Pulmonary artery endothelial cell (primary cell): ENCODE results near the gene TMEM232. TPM values are rescaled to one million over a fixed set of nuclear protein-coding genes. Genes with fewer than 3 reads are reported as not detected.
"Not testable (repeated sequence)": the region's sequence is repeated elsewhere in the genome, so short reads cannot be mapped to it uniquely, and the experiment has no call there.

ENCODE experiments used
- DNase-seq: peaks from one replicate; pipeline ENCODE4 v3.0.0-alpha.2; 2011; ENCODE audit warnings: low read depth, low spot score
- total RNA-seq: library from RNA; depleted of rRNA; stranded (reverse); fragments of >200 nt; gene quantifications from 2 replicates; pipeline ENCODE4 v1.2.3, GENCODE V29; 2014

The TMEM232 gene
- 0.39 and 0.46 TPM in 2 replicates for total RNA-seq

GRCh38 chr5:110726249-110727024 lies at the start of gene TMEM232:
Gene TMEM232 (minus strand): TSS chr5:110726671. CDS start chr5:110667352, 59,319 bp downstream.
- DNase-seq = peak; percentile 30

DNA sequence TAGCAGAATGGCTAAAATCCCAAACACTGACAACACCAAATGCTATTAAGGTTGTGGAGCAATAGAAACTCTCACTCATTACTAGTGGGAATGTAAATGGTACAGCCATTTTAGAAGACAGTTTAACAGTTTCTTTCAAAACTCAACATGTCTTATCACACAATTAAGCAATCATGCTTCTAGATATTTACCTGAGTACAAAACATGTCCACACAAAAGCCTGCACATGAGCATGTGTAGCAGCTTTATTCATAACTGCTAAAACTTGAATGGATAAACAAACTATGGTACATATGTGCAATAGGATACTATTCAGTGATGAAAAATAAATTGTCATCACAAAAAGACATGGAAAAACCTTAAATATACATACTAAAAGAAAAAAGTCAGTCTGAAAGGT lies 43.8 kb upstream of the TMEM232 start:
- no peak for DNase-seq

DNA sequence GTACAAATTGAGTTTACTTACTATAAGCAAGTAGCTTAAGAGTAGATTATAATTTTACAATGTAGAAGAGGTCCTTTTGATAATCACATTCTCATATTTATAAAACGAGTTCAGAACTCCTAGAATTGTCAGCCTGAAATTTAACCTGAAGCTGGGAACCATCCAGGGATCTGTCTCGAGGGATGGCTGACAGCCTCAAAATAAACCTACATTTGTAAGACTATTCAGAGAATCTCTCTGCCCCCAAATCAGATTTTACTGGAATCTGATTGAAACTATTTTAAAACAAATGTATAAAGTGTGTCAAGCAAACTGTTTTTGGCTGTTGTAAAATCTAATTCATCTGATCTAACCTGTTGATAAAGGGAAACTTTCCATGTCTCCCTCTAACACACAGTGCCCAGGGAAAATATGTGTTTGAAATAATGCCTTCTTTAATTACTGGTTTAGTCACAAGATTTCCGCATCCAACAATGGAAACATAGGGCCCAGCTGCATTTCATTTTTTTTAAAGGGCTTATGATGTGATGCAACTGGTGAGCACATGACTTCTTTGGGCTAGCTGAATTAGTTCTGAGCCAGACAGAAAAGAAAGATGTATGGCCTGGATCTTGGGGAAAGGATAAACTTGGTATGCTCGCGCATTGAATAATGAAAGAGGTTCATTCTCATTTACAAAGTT lies 42.7 kb upstream of the TMEM232 start:
- DNase-seq = no peak

- DNase-seq = no peak
Measured at GRCh38 chr5:110768138-110768860, 41.8 kb upstream of the TMEM232 start.

DNA sequence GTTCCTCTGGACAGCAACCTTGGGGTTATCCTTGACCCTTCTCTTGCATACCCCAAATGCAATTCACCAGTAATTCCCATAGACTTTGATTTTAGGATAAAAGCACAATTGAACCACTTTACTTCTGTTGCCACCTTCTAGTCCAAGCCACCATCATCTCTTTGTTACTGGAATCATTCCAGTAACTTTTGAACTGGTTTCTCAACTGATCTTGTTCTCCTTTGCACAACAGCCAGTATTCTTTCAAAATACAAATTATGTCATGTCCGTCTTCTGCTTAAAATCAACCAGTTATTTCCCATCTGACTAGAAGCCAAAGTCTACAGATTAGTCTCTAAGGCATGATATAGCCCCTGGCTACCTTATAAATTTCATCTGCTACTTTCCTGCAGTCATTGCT lies 33.7 kb upstream of the TMEM232 start:
- no peak for DNase-seq

DNA sequence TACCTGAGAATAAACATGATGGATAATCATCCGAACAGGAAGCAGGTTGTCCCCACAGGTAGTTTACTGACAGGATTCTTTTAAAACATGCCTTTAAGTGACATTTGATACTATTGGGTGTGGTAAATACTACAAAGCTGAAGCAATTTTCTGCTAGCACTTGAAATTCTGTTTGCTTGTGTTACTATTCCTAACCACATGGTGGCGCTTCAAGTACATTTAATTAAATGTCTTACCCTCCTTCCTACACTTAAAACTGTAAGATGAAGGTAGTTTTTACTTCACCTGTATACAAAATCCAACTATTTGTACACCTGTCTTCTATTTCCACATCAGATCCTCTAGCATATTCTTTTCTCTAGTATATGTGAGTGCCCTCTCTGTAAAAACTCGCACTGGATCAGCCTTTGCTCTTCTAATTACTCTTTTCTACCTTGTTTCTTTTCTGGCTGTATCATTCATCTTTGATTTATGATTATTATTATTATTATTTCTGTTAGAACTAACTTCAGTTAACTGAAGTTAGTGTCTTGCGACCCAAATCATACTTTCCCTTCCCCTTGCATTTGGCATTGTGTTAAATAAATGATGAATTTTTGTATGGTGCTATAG lies 30.8 kb upstream of the TMEM232 start:
- no peak for DNase-seq

DNA sequence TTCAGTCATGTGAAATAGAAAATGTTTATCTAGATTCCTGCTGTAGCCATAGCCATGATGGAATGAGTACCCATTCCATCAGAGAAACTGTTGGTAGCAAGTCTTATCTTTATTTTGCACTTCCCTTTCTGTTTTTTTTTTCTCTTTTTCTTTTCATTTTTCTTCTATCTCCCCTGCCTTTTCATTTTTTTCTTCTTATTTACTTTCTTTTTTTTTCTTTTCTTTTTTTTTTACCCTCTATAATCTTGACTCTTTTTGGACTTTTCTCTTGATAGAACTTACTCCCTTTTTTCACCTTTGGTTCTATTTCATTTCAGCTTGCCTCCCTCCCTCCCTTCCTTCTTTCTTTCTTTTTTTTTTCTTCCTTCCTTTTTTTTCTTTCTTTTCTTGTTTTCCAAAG lies 27.7 kb upstream of the TMEM232 start:
- no peak for DNase-seq

DNA sequence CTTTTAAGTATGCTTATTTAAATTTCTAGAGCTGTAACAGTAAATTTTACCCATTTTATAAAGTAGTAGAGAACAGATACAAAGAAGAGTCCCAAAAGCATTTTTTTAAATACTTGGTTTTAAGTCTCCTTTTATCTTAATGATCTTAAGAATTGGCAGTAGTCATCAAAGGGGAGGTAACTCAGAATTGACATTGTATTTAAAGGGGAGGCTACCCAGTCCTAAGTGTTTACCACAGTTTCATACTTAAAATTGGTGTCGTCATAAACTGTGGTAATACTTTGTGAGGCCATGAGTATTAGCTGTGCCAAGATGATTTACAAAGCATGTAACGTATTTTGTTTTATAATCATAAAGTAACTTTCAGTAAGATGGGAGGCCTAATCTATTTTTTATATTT lies 27.1 kb upstream of the TMEM232 start:
- DNase-seq = no peak

DNA sequence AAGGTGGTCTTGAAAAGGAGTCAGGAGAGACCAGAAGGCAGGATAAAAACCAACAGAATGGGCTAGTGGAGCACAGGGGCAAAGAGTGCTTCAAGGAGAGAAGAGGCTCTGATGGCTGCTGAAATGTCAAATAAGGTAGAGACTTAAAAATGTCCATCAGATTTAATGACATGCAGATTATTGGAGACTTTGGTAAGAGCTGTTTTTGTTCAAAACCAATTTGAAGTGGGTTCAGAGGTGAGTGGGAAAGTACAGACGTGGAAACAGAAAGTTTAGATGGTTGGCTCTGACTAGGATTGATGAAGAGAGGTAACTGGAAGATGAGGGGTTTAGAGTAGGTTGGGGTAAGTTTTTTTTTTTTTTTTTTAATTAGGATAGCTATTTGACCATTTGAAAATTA lies 26.5 kb upstream of the TMEM232 start:
- DNase-seq = no peak

DNA sequence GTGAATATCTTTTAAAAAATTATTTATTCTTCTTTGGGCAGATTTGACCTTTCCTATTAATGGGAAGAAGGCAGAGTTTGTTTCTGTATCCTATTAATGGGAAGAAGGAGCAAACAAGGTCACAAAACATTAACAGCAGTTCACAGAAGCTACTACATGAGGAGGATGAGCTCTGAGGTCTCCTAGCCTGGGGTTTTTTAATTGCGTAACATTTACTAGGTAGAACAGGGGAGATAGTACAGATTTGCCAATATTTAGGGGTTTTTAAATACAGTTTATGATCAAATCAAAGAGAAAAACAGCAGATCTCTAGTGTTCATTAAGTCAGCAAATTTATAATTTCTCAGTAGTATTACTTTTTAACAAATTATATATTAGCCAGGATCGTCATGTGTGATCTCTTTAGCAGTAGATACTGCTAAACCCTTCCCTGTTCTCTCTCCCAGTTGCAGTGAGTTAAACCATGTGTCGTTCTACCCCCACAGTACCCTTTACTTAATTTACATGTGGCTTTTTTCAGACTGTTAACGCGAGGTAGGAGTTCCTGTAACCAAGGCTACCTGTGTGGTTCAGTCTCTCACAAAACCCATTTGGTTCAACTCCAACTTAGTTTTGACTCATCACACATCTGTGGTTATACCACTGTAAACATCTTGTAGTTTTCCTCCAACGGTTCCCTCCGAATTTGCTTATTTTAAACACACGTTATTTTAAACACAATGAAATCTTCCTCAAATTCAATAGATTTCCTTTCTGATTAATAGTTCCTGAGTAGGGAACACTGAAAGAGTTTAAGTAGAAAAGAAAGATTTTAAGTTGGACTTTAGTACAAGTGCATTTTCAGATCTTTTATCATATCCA lies 25.7 kb upstream of the TMEM232 start:
- no peak for DNase-seq

DNA sequence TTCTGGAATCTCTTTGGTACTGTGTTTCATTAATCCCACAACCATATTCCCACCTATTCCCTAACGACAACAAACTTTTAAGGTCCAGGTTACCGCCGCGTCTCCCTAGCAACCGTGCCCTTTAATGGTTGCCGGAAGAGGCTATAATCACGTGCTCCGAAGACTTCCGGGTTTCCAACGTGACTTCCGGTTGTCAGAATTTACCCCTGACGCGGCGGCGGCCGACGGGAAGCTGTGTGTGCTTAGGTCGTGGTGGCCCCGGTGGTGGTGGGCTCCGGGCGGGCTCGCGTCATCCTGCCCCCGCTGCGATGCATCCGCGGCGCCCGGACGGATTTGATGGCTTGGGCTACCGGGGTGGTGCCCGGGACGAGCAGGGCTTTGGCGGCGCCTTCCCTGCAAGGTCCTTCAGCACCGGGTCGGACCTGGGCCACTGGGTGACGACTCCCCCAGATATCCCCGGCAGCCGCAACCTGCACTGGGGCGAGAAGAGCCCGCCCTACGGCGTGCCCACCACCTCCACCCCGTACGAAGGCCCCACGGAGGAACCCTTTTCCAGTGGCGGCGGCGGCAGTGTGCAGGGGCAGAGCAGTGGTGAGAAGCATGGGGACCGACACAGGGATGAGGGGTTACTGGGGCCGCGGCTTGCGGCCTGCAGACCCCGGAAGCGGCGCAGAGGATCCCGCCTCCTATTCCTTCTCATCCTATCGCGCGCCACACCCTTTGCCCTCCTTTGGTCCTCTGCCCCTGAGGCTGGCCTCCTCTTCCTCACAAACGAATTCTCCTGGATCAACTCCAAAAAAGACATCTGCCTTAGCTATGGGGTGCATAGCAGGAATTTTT lies 12.6 kb upstream of the TMEM232 start, which contains the start of gene SLC25A46:
Gene SLC25A46, plus strand, starts transcription at position 196 of the 840 bp plus-strand sequence. Its CDS starts 113 bp downstream, at position 309.
- DNase-seq = peak; percentile 50

GRCh38 chr5:110738503-110738811 lies 12.0 kb upstream of the TMEM232 start:
- DNase-seq = no peak

GRCh38 chr5:110736753-110737152 lies 10.3 kb upstream of the TMEM232 start:
- no peak for DNase-seq

GRCh38 chr5:110735556-110735955 lies 9.1 kb upstream of the TMEM232 start:
- DNase-seq = no peak

DNA sequence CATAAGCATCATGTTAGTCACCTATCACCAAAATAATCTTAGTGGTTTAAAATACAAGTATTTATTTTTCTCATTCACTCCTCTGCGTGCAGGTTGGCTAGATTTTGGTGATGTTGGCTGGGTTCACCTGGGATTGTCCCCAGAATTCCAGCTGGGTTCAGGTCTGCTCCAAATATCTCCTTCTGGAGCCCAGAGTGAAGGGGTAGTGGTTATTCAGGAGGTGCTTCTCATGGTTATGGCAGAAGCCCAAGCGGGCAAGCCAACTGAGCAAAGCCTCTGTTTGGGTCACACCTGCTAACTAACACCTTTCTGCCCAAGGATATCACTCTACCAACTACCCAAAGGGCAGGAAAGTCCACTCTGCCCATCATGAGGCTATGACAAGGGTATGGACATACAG lies 7.6 kb upstream of the TMEM232 start:
- no peak for DNase-seq

DNA sequence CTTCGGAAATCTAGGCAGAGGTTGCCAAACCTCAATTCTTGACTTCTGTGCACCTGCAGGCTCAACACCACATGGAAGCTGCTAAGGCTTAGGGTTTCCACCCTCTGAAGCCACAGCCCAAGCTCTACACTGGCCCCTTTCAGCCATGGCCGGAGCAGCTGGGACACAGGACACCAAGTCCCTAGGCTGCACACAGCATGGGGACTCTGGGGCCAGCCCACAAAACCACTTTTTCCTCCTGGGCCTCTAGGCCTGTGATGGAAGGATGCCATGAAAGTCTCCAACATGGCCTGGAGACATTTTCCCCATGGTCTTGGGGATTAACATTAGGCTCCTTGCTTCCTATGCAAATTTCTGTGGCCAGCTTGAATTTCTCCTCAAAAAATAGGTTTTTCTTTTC lies 5.0 kb upstream of the TMEM232 start:
- DNase-seq = not testable (repeated sequence)

- no peak for DNase-seq
Measured at GRCh38 chr5:110727025-110727314, 499 bp upstream of the TMEM232 start.

DNA sequence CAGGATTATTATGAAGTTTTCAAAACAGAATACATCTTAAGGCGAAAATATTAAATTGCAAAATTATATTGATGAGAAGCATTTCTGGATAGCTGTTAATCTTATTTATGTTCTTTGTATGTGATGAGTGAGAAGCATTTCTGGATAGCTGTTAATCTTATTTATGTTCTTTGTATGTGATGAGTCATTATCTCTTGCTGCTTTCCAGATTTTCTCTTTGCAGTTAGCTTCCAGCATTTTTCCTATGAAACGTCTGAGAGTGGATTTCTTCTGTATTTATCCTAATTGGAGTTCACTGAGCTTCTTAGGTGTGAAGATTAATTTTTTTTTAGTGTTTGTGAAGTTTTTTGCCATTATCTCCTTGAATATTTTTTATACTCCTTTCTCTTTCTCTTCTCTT lies 8.2 kb downstream of the TMEM232 start:
- DNase-seq = no peak

GRCh38 chr5:110716247-110717245 lies 9.9 kb downstream of the TMEM232 start:
- no peak for DNase-seq
